OCI-LY3 (cell line): ENCODE data around the gene COL4A1.

Experiments
- H2AFZ ChIP-seq: fragments of 200-600, 300-600 bp; shearing (Covaris generic); 2 replicates; pipeline ENCODE4 v1.6.0; 2014; ENCODE audit warnings: antibody characterized with exemption, low read depth, low read length
- H3K27ac ChIP-seq: fragments of 200-600, 300-600 bp; sonication (generic); 2 replicates; pipeline ENCODE4 v1.5.1; 2014; ENCODE audit warnings: mild to moderate bottlenecking, low read length, moderate library complexity, mixed read lengths
- H3K27me3 ChIP-seq: fragments of 200-600, 300-600 bp; sonication (generic); 2 replicates; pipeline ENCODE4 v1.6.1; 2014; ENCODE audit warnings: low read depth, low read length, mixed read lengths
- H3K36me3 ChIP-seq: fragments of 200-600, 300-600 bp; sonication (generic); replicated peaks from 2 replicates; pipeline ENCODE3; 2014; ENCODE audit warnings: low read depth, low read length, mixed read lengths
- H3K4me1 ChIP-seq: fragments of 300-600, 200-600 bp; sonication (generic); 2 replicates; pipeline ENCODE4 v1.6.1; 2014; ENCODE audit warnings: low read length, mixed read lengths
- H3K4me2 ChIP-seq: fragments of 200-600, 300-600 bp; sonication (generic); 2 replicates; pipeline ENCODE4 v1.6.1; 2014; ENCODE audit warnings: low read length, mixed read lengths
- H3K4me3 ChIP-seq: fragments of 300-600, 200-600 bp; sonication (generic); 2 replicates; pipeline ENCODE4 v1.5.1; 2014; ENCODE audit warnings: antibody characterized with exemption, mild to moderate bottlenecking, low read length, moderate library complexity
- H3K79me2 ChIP-seq: fragments of 300-600, 200-600 bp; shearing (Covaris generic); 2 replicates; pipeline ENCODE4 v1.6.1; 2014; ENCODE audit warnings: mild to moderate bottlenecking, low read length, mixed read lengths
- H3K9ac ChIP-seq: fragments of 300-600, 200-600 bp; shearing (Covaris generic); 2 replicates; pipeline ENCODE4 v1.6.0; 2014; ENCODE audit warnings: mild to moderate bottlenecking, low read length, moderate library complexity
- H3K9me3 ChIP-seq: fragments of 200-600, 300-600 bp; shearing (Covaris generic); 2 replicates; pipeline ENCODE4 v1.6.1; 2014; ENCODE audit warnings: low read length, mixed read lengths; ENCODE audit not compliant: insufficient read depth
- H4K20me1 ChIP-seq: fragments of 200-600, 300-600 bp; sonication (generic); 2 replicates; pipeline ENCODE4 v1.6.1; 2016; ENCODE audit warnings: low read length, mixed read lengths; ENCODE audit not compliant: insufficient read depth
- EZH2phosphoT487 ChIP-seq: fragments of 200-600 bp; shearing (Covaris generic); IDR thresholded peaks from 2 replicates; pipeline ENCODE4 v1.6.1; 2018; ENCODE audit warnings: antibody characterized with exemption, mixed run types, low read depth
- TF ChIP-seq, protein P1 (sequence below): fragments of 200-600, 300-600 bp; sonication (generic); IDR thresholded peaks from 2 replicates; pipeline ENCODE4 v1.5.1; 2014; ENCODE audit warnings: antibody characterized with exemption, low read length, low read depth

The COL4A1 gene

DNA sequence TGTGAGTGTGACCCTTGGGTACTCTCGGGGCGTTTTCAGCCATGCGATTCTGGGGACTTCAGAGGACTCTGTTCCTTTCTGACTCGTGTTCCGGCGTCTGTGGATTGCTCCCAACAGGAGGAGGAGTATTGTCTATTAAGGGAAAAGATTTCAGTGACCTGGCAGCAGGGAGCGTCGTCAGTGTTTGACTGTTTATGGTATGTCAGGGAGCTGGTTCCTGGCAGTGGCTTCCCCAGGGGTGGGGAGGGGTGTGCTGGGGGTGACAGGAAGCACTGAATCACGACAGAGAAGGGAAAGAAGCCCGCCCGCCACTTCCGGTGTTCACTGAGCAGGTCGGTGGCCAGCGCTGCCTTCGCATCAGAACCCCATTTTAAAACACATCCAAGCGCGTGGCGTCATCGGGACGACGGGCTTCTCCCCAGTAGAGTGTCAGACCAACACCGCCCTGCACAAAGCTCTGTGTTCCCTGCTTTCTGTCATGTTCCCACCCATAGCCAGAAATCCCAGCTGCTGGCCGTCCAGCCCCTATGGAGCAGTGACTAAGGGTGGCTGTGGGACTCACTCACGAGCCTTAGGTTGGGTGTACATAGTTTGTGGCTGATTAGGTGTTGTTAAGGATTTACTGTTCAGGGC, 34.0 kb upstream of the COL4A1 start:
- peaks cover 28% of the 10 kb centered on the region for H3K27me3 ChIP-seq
- H2AFZ ChIP-seq: no peak overlapping the region
- H3K27ac ChIP-seq: no peak overlapping the region
- H4K20me1 ChIP-seq: no peaks in the 10 kb centered on the region
- no peaks in the 10 kb centered on the region for H3K36me3 ChIP-seq
- no peak for TF ChIP-seq EZH2phosphoT487
- TF ChIP-seq, protein P1, sequence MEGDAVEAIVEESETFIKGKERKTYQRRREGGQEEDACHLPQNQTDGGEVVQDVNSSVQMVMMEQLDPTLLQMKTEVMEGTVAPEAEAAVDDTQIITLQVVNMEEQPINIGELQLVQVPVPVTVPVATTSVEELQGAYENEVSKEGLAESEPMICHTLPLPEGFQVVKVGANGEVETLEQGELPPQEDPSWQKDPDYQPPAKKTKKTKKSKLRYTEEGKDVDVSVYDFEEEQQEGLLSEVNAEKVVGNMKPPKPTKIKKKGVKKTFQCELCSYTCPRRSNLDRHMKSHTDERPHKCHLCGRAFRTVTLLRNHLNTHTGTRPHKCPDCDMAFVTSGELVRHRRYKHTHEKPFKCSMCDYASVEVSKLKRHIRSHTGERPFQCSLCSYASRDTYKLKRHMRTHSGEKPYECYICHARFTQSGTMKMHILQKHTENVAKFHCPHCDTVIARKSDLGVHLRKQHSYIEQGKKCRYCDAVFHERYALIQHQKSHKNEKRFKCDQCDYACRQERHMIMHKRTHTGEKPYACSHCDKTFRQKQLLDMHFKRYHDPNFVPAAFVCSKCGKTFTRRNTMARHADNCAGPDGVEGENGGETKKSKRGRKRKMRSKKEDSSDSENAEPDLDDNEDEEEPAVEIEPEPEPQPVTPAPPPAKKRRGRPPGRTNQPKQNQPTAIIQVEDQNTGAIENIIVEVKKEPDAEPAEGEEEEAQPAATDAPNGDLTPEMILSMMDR: no peak
- no peaks in the 10 kb centered on the region; the same call in 1 of the 2 replicates for H3K9me3 ChIP-seq
- no peaks in the 10 kb centered on the region for H3K4me1 ChIP-seq
- no peak overlapping the region for H3K4me2 ChIP-seq
- no peak overlapping the region for H3K4me3 ChIP-seq
- no peaks in the 10 kb centered on the region for H3K79me2 ChIP-seq
- H3K9ac ChIP-seq: no peak overlapping the region

DNA sequence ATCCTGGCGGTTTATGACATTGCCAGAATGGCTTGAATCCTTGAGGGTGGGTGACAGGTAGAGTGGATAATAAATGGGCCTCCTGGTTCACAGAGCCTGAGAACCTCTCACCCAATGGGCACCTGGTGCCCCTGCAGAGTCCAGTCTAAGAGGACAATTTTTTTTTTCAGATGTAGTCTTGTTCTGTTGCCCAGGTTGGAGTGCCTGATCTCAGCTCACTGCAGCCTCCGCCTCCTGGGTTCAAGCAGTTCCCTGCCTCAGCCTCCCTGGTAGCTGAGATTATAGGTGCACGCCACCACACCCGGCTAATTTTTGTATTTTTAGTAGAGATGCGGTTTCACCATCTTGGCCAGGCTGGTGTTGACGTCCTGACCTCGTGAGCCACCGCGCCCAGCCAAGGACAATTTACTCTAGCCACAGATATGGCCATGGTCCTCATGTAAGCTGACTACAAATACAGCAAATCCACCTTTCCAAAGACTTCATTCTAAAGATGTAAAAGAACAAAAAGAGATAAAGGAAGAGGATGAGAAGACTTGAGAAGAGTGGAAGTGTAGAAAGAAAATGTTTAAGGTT, 33.1 kb upstream of the COL4A1 start:
- no peak overlapping the region for H3K4me2 ChIP-seq

DNA sequence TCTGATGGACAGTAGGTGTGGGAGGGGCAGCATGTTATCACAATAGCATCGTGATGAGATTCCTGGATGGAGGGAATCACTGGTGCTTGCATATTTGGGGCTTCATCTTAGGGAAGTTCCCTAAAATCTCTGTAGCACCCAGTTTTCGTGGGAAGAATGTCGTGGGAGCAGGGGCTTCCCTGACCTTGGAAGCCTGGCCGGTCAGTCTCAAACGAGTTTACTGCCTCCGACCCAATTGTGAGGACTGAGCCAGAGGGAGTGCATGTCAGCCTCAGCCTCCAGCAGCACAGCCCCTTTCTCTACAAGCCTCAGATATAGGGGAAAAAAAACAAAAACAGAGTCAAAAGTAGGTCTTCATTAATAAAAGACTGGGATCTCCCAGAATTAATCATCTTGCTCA, 32.3 kb upstream of the COL4A1 start:
- Histone ChIP-seq H3K36me3 (no peaks in the 10 kb centered on the region), H2AFZ (no peak overlapping the region), H3K27me3 (peaks cover 22% of the 10 kb centered on the region), H3K9me3 (peaks cover 5% of the 10 kb centered on the region; the same call in 1 of the 2 replicates), H3K4me3 (no peak overlapping the region), H3K4me2 (no peak overlapping the region), H3K79me2 (no peaks in the 10 kb centered on the region), H3K9ac (no peak overlapping the region), H4K20me1 (no peaks in the 10 kb centered on the region), H3K27ac (no peak overlapping the region), H3K4me1 (no peaks in the 10 kb centered on the region)
- TF ChIP-seq, protein P1: no peak
- no peak for TF ChIP-seq EZH2phosphoT487

More for the DNA sequence above, 33.1 kb upstream of the COL4A1 start:
- Histone ChIP-seq H2AFZ (no peak overlapping the region), H3K4me1 (no peaks in the 10 kb centered on the region), H3K79me2 (no peaks in the 10 kb centered on the region), H4K20me1 (no peaks in the 10 kb centered on the region), H3K27me3 (peaks cover 25% of the 10 kb centered on the region), H3K36me3 (no peaks in the 10 kb centered on the region), H3K9ac (no peak overlapping the region), H3K27ac (no peak overlapping the region), H3K4me3 (no peak overlapping the region), H3K9me3 (peaks cover 5% of the 10 kb centered on the region; the same call in 1 of the 2 replicates)
- TF ChIP-seq, protein P1: no peak
- TF ChIP-seq EZH2phosphoT487: no peak

DNA sequence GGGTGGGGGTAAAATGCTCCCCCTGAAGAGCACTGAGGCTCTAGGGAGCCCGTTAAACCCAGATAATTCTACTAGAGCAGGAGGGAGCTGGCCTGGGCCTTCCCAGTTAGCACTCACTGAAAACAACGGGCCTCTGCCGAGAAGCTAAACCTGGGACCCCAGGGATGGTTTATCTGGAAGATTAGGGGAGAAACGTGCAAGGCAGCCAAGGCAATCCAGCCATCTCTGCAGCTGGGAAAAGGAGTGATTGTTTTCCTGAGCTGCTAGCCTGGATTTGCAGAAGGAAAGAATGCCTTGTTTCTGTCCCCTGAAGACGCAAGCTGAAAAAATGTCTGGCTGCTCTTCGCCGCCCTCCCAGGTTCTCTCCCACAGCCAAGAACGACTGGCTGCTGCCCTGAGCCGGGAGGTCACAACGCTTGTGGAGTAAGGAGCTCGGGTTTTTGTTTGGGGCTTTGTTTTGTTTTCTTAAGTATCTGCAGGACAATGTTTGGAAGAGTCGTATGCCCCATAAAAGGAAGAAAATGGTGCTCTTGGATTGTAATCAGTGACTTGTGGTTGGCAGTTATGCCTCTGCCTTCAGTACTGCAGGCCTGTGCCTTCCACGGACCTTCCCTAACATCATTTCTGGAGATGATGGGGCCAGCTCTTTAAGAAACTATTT, 31.6 kb upstream of the COL4A1 start:
- Histone ChIP-seq H3K79me2 (no peaks in the 10 kb centered on the region), H3K36me3 (no peaks in the 10 kb centered on the region), H3K4me2 (no peak overlapping the region), H3K9me3 (peaks cover 5% of the 10 kb centered on the region; the same call in 1 of the 2 replicates), H3K4me3 (no peak overlapping the region), H3K9ac (no peak overlapping the region), H4K20me1 (no peaks in the 10 kb centered on the region), H3K27ac (no peak overlapping the region), H2AFZ (no peak overlapping the region), H3K4me1 (no peaks in the 10 kb centered on the region), H3K27me3 (peaks cover 16% of the 10 kb centered on the region)
- TF ChIP-seq EZH2phosphoT487: no peak
- TF ChIP-seq, protein P1: no peak
